Skin epidermis (tissue), 12 donors: ENCODE measurements around the gene MARK3.

ENCODE experiments used
- H3K27ac ChIP-seq, 21 experiments: fragments of 200-600 bp; sonication (generic) in 11 of 21; one replicate each; pipeline ENCODE4 v1.5.0; 2020; ENCODE audit warnings: mild to moderate bottlenecking in 3 of 21, inconsistent platforms in 2 of 21, moderate library complexity in 2 of 21
- H3K4me3 ChIP-seq, 7 experiments: fragments of 200-600 bp; sonication (generic) in 2 of 7; one replicate each; pipeline ENCODE4 v1.5.0; 2020; ENCODE audit warnings: inconsistent platforms in 2 of 7, mild to moderate bottlenecking in 2 of 7, moderate library complexity in 1 of 7

MARK3 gene

GRCh38 chr14:103474893-103475292, 89.7 kb downstream of the MARK3 start:
- H3K27ac ChIP-seq, result no peak overlapping the region
- no peak overlapping the region for H3K4me3 ChIP-seq

- Histone ChIP-seq H3K27ac (no peak overlapping the region), H3K4me3 (no peak overlapping the region)
Measured at GRCh38 chr14:103476065-103476464, 90.8 kb downstream of the MARK3 start.

- Histone ChIP-seq H3K4me3 (no peak overlapping the region), H3K27ac (no peak overlapping the region)
Measured at GRCh38 chr14:103476631-103477030, 91.4 kb downstream of the MARK3 start.

DNA sequence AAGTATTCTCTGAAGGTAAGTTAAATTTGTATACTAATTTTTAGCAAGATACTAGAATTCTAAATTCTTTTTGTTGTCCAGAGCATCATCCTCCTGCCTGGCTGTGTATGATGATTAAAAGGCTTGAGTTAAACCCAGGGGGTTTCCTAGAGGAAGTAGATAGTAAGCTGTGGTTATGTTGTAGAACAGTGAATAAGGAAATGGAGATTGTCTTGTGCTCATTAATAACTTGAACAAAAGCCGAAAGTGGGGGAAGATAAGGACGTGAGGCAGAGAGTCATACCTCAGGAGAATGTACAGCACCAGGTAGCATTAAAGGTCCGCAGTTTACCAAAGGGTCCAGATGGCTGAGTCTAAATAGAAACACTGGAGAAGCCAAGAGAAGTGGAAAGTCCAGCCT, 95.4 kb downstream of the MARK3 start:
- H3K27ac ChIP-seq, result no peak overlapping the region
- no peak overlapping the region for H3K4me3 ChIP-seq

DNA sequence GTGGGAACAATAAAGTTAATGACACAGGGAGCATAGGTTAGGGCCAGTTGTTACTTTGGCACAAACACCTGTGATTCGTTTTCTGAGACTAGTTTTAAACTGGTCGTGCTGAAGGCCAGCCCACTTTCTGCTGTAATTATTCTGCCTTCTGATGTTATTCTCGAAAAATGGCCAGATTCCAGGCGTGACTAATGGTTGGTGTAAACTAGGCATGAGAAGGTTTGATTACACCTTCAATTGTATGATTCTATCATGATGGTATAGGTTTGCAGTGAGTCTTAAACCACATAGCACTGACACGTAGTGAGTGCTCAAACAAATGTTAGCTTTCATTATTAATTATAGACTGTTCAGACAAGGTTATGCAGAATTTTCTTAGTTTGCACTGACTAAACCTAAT, 98.4 kb downstream of the MARK3 start:
- no peak overlapping the region for H3K4me3 ChIP-seq
- no peak overlapping the region for H3K27ac ChIP-seq

- no peak overlapping the region for H3K4me3 ChIP-seq
- no peak overlapping the region for H3K27ac ChIP-seq
Measured at GRCh38 chr14:103485504-103485903, 100.3 kb downstream of the MARK3 start.

DNA sequence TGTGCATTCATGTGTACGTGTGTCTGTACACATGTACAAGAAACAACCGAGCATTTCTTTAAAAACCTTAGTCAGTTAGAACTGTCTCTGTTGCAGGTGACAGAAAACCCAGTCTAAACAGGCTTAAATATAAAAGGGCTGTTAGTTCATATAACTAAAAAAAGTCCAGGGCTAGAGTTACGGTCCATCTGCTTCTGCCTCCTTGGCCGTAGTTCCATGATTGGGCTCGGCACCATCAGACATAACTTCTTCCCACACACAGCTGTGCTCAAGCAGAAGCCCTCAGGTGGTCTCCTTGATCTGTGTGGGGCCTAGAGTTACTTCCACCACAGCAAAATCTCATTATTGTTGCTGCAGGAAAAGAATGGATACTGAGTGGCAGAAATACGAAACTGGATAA, 102.9 kb downstream of the MARK3 start:
- no peak overlapping the region for H3K4me3 ChIP-seq
- no peak overlapping the region for H3K27ac ChIP-seq

GRCh38 chr14:103488960-103489359, 103.7 kb downstream of the MARK3 start:
- Histone ChIP-seq H3K4me3 (no peak overlapping the region), H3K27ac (no peak overlapping the region)

DNA sequence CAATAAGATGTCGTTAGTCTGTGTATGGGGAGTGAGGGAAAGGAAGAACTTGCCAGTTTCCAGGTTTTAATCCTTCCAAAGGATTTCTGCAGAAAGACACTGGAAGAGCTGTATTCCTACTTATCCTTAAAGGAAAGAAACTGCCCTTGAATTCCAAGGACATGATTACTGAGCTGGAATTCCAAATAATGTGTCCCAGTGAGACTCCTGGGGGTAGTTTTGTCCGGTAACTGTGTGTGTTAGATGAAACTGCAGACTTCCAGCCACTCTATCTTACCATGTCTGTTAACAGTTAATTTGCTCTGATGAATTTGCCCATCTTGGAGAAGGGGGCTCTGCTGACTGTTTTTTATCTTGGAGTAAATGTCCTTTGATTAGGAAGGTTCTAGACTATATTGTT, 104.4 kb downstream of the MARK3 start:
- no peak overlapping the region for H3K27ac ChIP-seq

GRCh38 chr14:103491691-103492090, 106.5 kb downstream of the MARK3 start:
- Histone ChIP-seq H3K27ac (peak overlapping the region in 6 of 21 experiments; percentile 4 to 64 (median 36)), H3K4me3 (no peak overlapping the region)

More for the DNA sequence above, 104.4 kb downstream of the MARK3 start:
- H3K4me3 ChIP-seq, result no peak overlapping the region

DNA sequence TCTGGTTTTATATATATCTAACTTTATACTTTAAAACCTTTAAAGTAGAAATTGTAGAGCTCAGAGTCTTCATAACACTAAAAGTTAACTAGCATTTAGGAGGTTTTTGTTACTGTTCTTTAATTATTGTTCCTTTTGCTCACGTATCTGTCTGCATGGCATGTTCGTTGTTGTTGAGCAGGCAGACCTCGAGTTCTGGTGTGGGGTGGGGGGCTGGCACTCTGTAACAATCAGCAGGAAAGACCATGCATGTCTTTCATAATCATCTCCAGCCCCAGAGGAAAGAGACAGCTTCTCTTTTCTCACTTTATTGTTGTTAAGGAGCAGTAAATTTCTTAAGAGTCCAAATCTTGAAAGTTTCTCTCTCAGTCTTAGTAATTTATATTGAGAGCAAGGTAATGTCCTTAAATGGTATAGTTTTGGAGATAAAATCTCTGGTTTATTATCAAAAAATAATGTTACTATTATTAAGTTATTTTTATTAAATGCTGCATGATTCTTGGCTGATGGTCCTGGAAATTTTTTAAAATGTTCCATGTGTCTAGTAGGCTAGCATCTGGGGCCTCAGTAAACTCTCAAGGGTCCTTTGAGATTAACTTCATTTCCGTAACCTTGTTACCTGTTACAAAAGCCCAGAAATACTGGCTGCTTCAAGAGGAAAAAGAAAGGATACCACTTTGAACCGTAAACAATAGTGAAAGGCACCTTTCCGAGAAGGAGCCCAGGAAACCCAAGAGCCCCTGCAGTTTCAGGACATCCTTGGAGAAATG, 107.1 kb downstream of the MARK3 start:
- H3K27ac ChIP-seq, result peak overlapping the region in 8 of 21 experiments; percentile 7 to 64 (median 28)

DNA sequence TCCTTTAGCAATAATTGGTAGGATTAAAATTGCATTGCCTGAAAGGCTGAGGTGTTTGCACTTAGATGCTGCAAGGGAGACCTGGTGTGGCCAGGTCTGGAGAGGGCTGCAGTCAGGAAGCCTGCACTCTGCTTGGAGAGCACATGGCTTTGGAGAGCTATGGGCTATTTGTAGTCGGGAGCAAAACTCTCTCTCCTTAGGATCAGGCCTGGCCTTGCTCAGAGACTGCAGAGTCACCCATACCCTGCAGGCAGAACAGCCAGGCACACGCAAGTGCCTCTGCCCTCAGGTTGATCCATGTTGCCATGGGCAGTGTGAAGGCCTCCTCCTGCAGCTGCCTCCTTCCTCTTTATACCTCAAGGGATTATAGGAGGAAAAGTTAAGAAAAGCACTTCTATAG, 110.6 kb downstream of the MARK3 start:
- Histone ChIP-seq H3K4me3 (no peak overlapping the region), H3K27ac (peak overlapping the region in 1 of 21 experiments; percentile 54)

More for the DNA sequence above, 107.1 kb downstream of the MARK3 start:
- H3K4me3 ChIP-seq, result no peak overlapping the region

DNA sequence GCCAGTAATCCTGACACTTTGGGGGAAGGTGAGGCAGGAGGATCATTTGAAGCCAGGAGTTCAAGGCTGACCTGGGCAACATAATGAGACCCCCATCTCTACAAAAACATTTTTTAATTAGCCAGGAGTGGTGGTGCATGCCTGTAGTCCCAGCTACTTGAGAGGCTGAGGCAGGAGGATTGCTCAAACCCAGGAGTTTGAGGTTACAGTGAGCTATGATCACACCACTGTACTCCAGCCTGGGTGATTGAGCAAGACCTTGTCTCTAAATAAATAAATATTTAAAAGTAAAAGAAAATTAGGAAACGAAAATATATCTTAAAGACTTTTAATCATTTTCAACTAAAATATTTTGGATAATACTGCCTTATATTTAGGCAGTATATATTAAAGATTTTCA, 111.6 kb downstream of the MARK3 start:
- H3K27ac ChIP-seq, result no peak overlapping the region
- H3K4me3 ChIP-seq, result no peak overlapping the region

DNA sequence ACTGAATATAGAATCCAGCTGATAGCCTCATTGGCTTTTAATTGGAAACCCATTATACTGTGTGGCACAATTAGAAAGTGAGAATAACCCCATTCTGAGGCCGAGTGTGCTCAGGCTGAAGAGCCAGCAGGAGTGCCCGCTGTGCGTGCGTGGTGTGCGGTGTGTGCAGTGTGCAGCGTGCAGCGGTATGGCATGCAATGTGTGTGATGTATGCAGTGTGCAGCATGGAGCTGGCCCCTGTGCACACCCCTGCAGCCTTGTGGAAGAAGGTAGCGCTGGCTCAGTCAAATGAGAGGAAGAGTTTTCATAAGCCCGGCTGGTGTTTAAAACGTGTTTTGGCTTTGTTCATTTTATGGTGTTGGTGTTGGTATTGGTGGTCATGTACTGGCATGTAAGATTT, 114.5 kb downstream of the MARK3 start:
- Histone ChIP-seq H3K4me3 (no peak overlapping the region), H3K27ac (no peak overlapping the region)

DNA sequence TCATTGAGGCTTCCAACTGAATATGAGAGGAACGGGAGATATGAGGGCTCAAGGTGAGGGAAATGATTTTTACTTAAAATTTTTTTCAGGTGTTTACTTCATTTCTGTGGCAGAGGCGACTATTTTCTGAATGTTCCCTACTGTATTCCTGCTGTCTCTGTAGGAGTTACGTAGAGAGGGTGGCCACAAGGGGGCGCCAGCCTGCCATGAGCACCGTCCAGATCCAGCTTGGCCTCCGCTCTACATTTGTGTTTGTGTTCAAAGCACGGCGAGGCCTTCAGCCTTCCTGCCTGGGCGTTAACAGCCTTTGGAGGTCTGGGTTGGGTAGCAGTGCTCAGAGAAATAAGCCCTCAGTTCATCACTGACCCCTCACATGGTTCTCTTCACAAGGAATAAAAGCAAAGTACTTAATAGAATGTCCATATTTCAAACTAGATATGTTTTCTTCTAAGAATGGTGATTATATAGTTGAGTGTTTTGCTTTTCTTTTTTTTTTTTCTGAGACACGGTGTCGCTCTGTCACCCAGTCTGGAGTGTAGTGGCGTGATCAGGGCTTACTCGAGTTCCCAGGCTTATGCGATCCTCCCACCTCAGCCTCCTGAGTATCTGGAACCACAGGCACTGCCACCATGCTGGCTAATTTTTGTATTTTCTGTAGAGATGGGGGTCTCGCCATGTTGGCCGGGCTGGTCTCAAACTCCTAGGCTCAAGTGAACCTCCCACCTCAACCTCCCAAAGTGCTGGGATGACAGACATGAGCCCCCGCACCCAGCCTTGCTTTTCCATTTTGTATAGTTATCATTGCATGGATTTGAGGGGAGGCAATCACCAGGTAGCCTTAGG, 115.2 kb downstream of the MARK3 start:
- Histone ChIP-seq H3K4me3 (no peak overlapping the region), H3K27ac (peak overlapping the region in 3 of 21 experiments; percentile 10 to 57 (median 49))

DNA sequence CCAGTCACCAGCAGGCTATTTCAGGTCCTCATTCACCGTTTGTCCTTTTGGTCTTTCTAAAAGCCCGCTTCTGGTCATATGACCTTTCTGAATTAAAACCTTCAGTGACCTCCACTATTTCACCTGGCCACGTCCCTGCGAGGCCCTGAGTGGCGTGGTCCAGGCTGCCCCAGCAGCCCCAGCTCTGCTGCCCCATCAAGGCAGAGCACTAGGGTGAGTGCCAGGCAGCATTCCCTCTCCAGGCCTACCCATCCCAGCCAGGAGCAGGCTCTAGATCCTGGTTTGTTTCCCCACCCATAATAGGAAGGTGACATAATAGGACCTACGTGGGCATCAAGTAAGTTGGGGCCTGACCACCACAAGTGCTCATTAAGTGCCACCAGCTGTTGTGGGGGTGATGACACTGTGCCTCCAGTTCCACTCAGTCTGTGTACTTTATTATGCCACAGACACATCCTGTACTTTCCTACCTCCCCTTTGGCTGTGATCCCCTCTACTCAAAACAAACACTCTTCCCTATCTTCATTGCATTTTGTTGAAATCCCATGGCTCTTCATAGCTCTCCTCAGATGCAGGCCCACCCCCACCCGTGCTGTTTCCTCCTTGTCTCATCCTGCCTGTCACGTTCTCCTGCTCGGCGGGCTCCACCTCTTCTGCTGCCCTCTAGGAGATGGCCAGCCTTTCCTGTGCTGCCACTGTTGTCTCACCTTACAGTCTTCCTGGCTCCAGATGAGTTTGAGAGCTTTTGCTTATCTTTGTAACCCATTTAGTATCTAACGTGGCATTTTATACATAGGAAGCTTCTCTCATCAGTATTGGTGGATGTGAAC, 116.0 kb downstream of the MARK3 start:
- Histone ChIP-seq H3K27ac (peak overlapping the region in 1 of 21 experiments; percentile 3), H3K4me3 (no peak overlapping the region)

DNA sequence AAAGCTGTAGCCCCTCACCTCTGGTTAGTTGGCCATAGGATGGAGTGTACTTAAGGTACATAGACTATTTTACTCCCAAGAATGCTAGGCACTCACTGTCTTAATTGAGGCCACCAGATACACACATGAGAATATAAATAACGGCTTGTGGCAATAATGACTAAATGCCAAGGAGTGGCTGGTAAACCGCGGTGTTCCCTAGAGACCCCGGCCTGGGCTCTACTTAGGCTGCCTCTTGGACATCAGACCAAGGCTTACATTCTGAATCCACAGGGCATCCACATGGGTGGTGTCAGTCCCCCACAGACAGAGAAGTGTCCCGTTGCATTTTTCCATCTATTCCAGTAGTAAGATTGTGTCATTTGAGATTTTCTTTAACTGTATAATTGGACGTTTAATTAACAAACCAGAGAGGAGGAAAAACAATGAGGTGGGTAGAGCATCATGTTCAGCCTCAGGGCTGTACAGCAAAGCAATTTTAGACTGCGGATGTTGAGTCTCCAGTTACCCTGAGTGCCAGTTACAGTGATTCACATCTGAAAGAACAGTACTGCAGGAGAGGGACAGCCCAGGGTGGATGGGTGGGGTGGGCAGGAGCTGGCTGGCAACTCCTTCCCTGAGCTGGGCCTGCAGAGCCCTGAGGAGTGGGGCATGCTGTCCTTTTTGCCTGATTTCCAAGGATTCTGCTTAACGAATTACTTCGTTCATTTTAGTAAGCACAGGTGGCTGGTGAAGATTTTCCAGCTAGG, 116.9 kb downstream of the MARK3 start:
- no peak overlapping the region for H3K4me3 ChIP-seq

GRCh38 chr14:103502877-103503276, 117.7 kb downstream of the MARK3 start:
- H3K27ac ChIP-seq, result no peak overlapping the region
- H3K4me3 ChIP-seq, result no peak overlapping the region

More for the DNA sequence above, 116.9 kb downstream of the MARK3 start:
- H3K27ac ChIP-seq, result no peak overlapping the region

DNA sequence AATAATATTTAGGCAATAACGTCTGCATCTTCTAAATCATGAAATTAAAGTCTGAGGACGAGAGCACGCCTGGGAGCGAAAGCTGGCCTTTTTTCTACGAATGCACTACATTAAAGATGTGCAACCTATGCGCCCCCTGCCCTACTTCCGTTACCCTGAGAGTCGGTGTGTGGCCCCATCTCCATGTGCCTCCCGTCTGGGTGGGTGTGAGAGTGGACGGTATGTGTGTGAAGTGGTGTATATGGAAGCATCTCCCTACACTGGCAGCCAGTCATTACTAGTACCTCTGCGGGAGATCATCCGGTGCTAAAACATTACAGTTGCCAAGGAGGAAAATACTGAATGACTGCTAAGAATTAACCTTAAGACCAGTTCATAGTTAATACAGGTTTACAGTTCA, 118.1 kb downstream of the MARK3 start:
- no peak overlapping the region for H3K27ac ChIP-seq
- no peak overlapping the region for H3K4me3 ChIP-seq
